ENCODE results near the gene CNNM2.
"Not testable (repeated sequence)": the region's sequence is repeated elsewhere in the genome, so short reads cannot be mapped to it uniquely, and the experiment has no call there.

CNNM2 gene

GRCh38 chr10:102984086-102984485 is 66.0 kb downstream of the CNNM2 start:
- Histone ChIP-seq H3K4me3 (ENCODE audit: low read depth in 1 of 5, low read length in 5 of 5) (no peak overlapping the region), H3K9me3 (ENCODE audit: control insufficient read depth in 5 of 5, low read length in 5 of 5) (no peaks in the 10 kb centered on the region), H3K27me3 (ENCODE audit: control insufficient read depth in 5 of 5, insufficient read depth in 4 of 5, low read length in 5 of 5) (no peaks in the 10 kb centered on the region), H3K27ac (ENCODE audit: low read depth, low read length) (no peak overlapping the region), H3K9ac (ENCODE audit: low read length in 5 of 5) (no peak overlapping the region), H3K36me3 (ENCODE audit: control insufficient read depth in 5 of 5, insufficient read depth in 5 of 5, low read length in 5 of 5) (no peaks in the 10 kb centered on the region), H3K4me1 (ENCODE audit: control insufficient read depth in 5 of 5, insufficient read depth in 5 of 5, low read length in 5 of 5) (no peaks in the 10 kb centered on the region)

GRCh38 chr10:102985811-102986210 is 67.7 kb downstream of the CNNM2 start:
- Histone ChIP-seq H3K27me3 (ENCODE audit: control insufficient read depth in 5 of 5, insufficient read depth in 4 of 5, low read length in 5 of 5) (no peaks in the 10 kb centered on the region), H3K4me1 (ENCODE audit: control insufficient read depth in 5 of 5, insufficient read depth in 5 of 5, low read length in 5 of 5) (no peaks in the 10 kb centered on the region), H3K9ac (ENCODE audit: low read length in 5 of 5) (no peak overlapping the region), H3K36me3 (ENCODE audit: control insufficient read depth in 5 of 5, insufficient read depth in 5 of 5, low read length in 5 of 5) (no peaks in the 10 kb centered on the region), H3K4me3 (ENCODE audit: low read depth in 1 of 5, low read length in 5 of 5) (no peak overlapping the region), H3K27ac (ENCODE audit: low read depth, low read length) (no peak overlapping the region), H3K9me3 (ENCODE audit: control insufficient read depth in 5 of 5, low read length in 5 of 5) (no peaks in the 10 kb centered on the region)

- no peak overlapping the region for H3K9ac ChIP-seq (ENCODE audit: low read length in 5 of 5)
- no peaks in the 10 kb centered on the region for H3K9me3 ChIP-seq (ENCODE audit: control insufficient read depth in 5 of 5, low read length in 5 of 5)
- H3K27ac ChIP-seq (ENCODE audit: low read depth, low read length) = no peak overlapping the region
- H3K27me3 ChIP-seq (ENCODE audit: control insufficient read depth in 5 of 5, insufficient read depth in 4 of 5, low read length in 5 of 5) = no peaks in the 10 kb centered on the region
- no peaks in the 10 kb centered on the region for H3K36me3 ChIP-seq (ENCODE audit: control insufficient read depth in 5 of 5, insufficient read depth in 5 of 5, low read length in 5 of 5)
- H3K4me1 ChIP-seq (ENCODE audit: control insufficient read depth in 5 of 5, insufficient read depth in 5 of 5, low read length in 5 of 5) = no peaks in the 10 kb centered on the region
- no peak overlapping the region for H3K4me3 ChIP-seq (ENCODE audit: low read depth in 1 of 5, low read length in 5 of 5)
These were observed 70.6 kb downstream of the CNNM2 start for GRCh38 chr10:102988404-102989314.

GRCh38 chr10:102994531-102995295 is 76.6 kb downstream of the CNNM2 start:
- Histone ChIP-seq H3K9ac (ENCODE audit: low read length in 5 of 5) (no peak overlapping the region), H3K4me3 (ENCODE audit: low read depth in 1 of 5, low read length in 5 of 5) (no peak overlapping the region), H3K4me1 (ENCODE audit: control insufficient read depth in 5 of 5, insufficient read depth in 5 of 5, low read length in 5 of 5) (no peaks in the 10 kb centered on the region), H3K36me3 (ENCODE audit: control insufficient read depth in 5 of 5, insufficient read depth in 5 of 5, low read length in 5 of 5) (no peaks in the 10 kb centered on the region), H3K27me3 (ENCODE audit: control insufficient read depth in 5 of 5, insufficient read depth in 4 of 5, low read length in 5 of 5) (no peaks in the 10 kb centered on the region), H3K9me3 (ENCODE audit: control insufficient read depth in 5 of 5, low read length in 5 of 5) (no peaks in the 10 kb centered on the region), H3K27ac (ENCODE audit: low read depth, low read length) (no peak overlapping the region)

- no peaks in the 10 kb centered on the region for H3K27me3 ChIP-seq (ENCODE audit: control insufficient read depth in 5 of 5, insufficient read depth in 4 of 5, low read length in 5 of 5)
- H3K36me3 ChIP-seq (ENCODE audit: control insufficient read depth in 5 of 5, insufficient read depth in 5 of 5, low read length in 5 of 5) = no peaks in the 10 kb centered on the region
- H3K9me3 ChIP-seq (ENCODE audit: control insufficient read depth in 5 of 5, low read length in 5 of 5) = no peaks in the 10 kb centered on the region
- no peak overlapping the region for H3K27ac ChIP-seq (ENCODE audit: low read depth, low read length)
- no peak overlapping the region for H3K9ac ChIP-seq (ENCODE audit: low read length in 5 of 5)
- no peak overlapping the region for H3K4me3 ChIP-seq (ENCODE audit: low read depth in 1 of 5, low read length in 5 of 5)
- no peaks in the 10 kb centered on the region for H3K4me1 ChIP-seq (ENCODE audit: control insufficient read depth in 5 of 5, insufficient read depth in 5 of 5, low read length in 5 of 5)
These were observed 78.8 kb downstream of the CNNM2 start for GRCh38 chr10:102996876-102997275.

- H3K27ac ChIP-seq (ENCODE audit: low read depth, low read length) = no peak overlapping the region
- H3K4me1 ChIP-seq (ENCODE audit: control insufficient read depth in 5 of 5, insufficient read depth in 5 of 5, low read length in 5 of 5) = no peaks in the 10 kb centered on the region
- no peak overlapping the region for H3K4me3 ChIP-seq (ENCODE audit: low read depth in 1 of 5, low read length in 5 of 5)
- H3K36me3 ChIP-seq (ENCODE audit: control insufficient read depth in 5 of 5, insufficient read depth in 5 of 5, low read length in 5 of 5) = no peaks in the 10 kb centered on the region
- no peaks in the 10 kb centered on the region for H3K9me3 ChIP-seq (ENCODE audit: control insufficient read depth in 5 of 5, low read length in 5 of 5)
- H3K9ac ChIP-seq (ENCODE audit: low read length in 5 of 5) = no peak overlapping the region
- H3K27me3 ChIP-seq (ENCODE audit: control insufficient read depth in 5 of 5, insufficient read depth in 4 of 5, low read length in 5 of 5) = no peaks in the 10 kb centered on the region
These were observed 79.9 kb downstream of the CNNM2 start for GRCh38 chr10:102997998-102998397.

GRCh38 chr10:102998399-102998907 is 80.4 kb downstream of the CNNM2 start:
- no peaks in the 10 kb centered on the region for H3K27me3 ChIP-seq (ENCODE audit: control insufficient read depth in 5 of 5, insufficient read depth in 4 of 5, low read length in 5 of 5)
- no peaks in the 10 kb centered on the region for H3K4me1 ChIP-seq (ENCODE audit: control insufficient read depth in 5 of 5, insufficient read depth in 5 of 5, low read length in 5 of 5)
- no peak overlapping the region for H3K9ac ChIP-seq (ENCODE audit: low read length in 5 of 5)
- H3K36me3 ChIP-seq (ENCODE audit: control insufficient read depth in 5 of 5, insufficient read depth in 5 of 5, low read length in 5 of 5) = no peaks in the 10 kb centered on the region
- no peak overlapping the region for H3K4me3 ChIP-seq (ENCODE audit: low read depth in 1 of 5, low read length in 5 of 5)
- H3K9me3 ChIP-seq (ENCODE audit: control insufficient read depth in 5 of 5, low read length in 5 of 5) = no peaks in the 10 kb centered on the region
- H3K27ac ChIP-seq (ENCODE audit: low read depth, low read length) = no peak overlapping the region

- H3K4me3 ChIP-seq (ENCODE audit: low read depth in 1 of 5, low read length in 5 of 5); H3K9ac ChIP-seq (ENCODE audit: low read length in 5 of 5); H3K4me1 ChIP-seq (ENCODE audit: control insufficient read depth in 5 of 5, insufficient read depth in 5 of 5, low read length in 5 of 5); H3K27ac ChIP-seq (ENCODE audit: low read depth, low read length); H3K27me3 ChIP-seq (ENCODE audit: control insufficient read depth in 5 of 5, insufficient read depth in 4 of 5, low read length in 5 of 5); H3K9me3 ChIP-seq (ENCODE audit: control insufficient read depth in 5 of 5, low read length in 5 of 5); H3K36me3 ChIP-seq (ENCODE audit: control insufficient read depth in 5 of 5, insufficient read depth in 5 of 5, low read length in 5 of 5): not testable (repeated sequence)
These were observed 82.0 kb downstream of the CNNM2 start for GRCh38 chr10:103000050-103000449.

GRCh38 chr10:103007017-103007416 is 88.9 kb downstream of the CNNM2 start:
- Histone ChIP-seq H3K9me3 (ENCODE audit: control insufficient read depth in 5 of 5, low read length in 5 of 5) (peaks cover 0 to 7% (median 3%) of the 10 kb centered on the region in 5 donors), H3K4me1 (ENCODE audit: control insufficient read depth in 5 of 5, insufficient read depth in 5 of 5, low read length in 5 of 5) (no peaks in the 10 kb centered on the region), H3K27ac (ENCODE audit: low read depth, low read length) (no peak overlapping the region), H3K36me3 (ENCODE audit: control insufficient read depth in 5 of 5, insufficient read depth in 5 of 5, low read length in 5 of 5) (no peaks in the 10 kb centered on the region), H3K9ac (ENCODE audit: low read length in 5 of 5) (no peak overlapping the region), H3K27me3 (ENCODE audit: control insufficient read depth in 5 of 5, insufficient read depth in 4 of 5, low read length in 5 of 5) (no peaks in the 10 kb centered on the region), H3K4me3 (ENCODE audit: low read depth in 1 of 5, low read length in 5 of 5) (no peak overlapping the region)

GRCh38 chr10:103013416-103013815 is 95.3 kb downstream of the CNNM2 start:
- no peaks in the 10 kb centered on the region for H3K27me3 ChIP-seq (ENCODE audit: control insufficient read depth in 5 of 5, insufficient read depth in 4 of 5, low read length in 5 of 5)
- H3K9me3 ChIP-seq (ENCODE audit: control insufficient read depth in 5 of 5, low read length in 5 of 5) = no peaks in the 10 kb centered on the region
- no peaks in the 10 kb centered on the region for H3K4me1 ChIP-seq (ENCODE audit: control insufficient read depth in 5 of 5, insufficient read depth in 5 of 5, low read length in 5 of 5)
- H3K4me3 ChIP-seq (ENCODE audit: low read depth in 1 of 5, low read length in 5 of 5) = no peak overlapping the region
- no peak overlapping the region for H3K27ac ChIP-seq (ENCODE audit: low read depth, low read length)
- H3K9ac ChIP-seq (ENCODE audit: low read length in 5 of 5) = no peak overlapping the region
- no peaks in the 10 kb centered on the region for H3K36me3 ChIP-seq (ENCODE audit: control insufficient read depth in 5 of 5, insufficient read depth in 5 of 5, low read length in 5 of 5)

All from subcutaneous abdominal adipose tissue (tissue), 5 donors.